Renal cortical epithelial cell (primary cell): ENCODE results near the gene WWOX. TPM values are rescaled to one million over a fixed set of nuclear protein-coding genes. Genes with fewer than 3 reads are reported as not detected.

Experiments
- DNase-seq: peaks from one replicate; pipeline ENCODE4 v3.0.0-alpha.2; 2011; ENCODE audit warnings: low read depth
- total RNA-seq: library from RNA; depleted of rRNA; stranded (reverse); fragments of >200 nt; gene quantifications from 2 replicates; pipeline ENCODE4 v1.2.3, GENCODE V29; 2014

The WWOX gene
- total RNA-seq, 1 donor from 2014 or later: 29.5 TPM

DNA sequence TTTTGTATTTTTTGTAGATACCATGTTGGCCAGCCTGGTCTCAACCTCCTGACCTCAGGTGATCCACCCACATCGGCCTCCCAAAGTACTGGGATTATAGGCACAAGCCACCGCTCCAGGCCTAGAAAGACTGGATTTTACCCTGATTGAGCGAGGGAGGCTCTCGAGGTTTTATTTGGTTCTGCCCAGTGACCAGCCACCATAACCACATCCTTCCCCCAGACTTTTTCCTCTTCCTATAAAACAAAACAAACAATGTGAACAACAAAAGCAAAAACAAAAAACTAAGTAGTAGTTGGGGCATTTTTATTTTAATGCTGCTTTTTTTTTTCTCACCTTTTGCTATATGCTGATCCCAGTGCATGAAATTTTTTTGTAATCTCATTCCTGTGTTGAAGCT is 991.5 kb downstream of the WWOX start:
- no peak for DNase-seq

DNA sequence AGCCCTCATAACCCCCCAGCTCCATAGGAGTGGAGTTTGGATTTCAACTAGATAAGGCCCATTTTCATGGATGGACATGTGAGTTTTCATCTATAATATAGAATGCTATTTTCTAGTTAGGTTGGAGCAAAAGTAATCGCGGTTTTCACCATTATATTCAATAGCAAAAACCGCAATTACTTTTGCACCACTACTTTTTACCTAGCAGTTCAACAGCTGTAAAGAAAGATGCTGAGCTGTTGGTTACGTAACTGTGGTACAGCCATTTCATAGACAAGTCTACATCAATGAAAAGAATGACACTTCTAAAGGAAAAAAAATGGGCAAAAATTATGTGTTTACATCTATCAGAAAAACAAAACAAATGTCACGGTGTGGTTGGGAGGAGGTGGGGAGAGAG is 993.4 kb downstream of the WWOX start:
- no peak for DNase-seq

DNA sequence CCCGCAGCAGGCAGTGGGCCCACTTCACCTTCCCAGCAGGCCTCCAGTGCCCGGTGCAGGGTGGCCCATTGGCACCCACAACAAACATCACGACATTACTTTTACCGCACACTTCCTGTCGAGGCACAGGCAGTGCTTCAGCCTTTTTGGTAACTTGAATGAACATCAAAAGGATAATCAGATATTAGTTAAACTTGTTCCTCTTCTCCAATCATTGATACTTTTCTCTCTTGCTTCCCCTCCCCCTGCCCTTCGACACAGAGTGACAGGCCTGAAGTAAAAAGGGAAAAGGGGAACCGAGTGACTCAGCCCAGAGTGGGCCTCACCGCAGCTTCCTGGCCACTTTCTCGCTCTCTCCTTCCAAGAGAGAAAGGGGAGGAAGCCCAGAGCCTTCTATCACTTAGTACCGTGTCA is 994.1 kb downstream of the WWOX start:
- DNase-seq: no peak

DNA sequence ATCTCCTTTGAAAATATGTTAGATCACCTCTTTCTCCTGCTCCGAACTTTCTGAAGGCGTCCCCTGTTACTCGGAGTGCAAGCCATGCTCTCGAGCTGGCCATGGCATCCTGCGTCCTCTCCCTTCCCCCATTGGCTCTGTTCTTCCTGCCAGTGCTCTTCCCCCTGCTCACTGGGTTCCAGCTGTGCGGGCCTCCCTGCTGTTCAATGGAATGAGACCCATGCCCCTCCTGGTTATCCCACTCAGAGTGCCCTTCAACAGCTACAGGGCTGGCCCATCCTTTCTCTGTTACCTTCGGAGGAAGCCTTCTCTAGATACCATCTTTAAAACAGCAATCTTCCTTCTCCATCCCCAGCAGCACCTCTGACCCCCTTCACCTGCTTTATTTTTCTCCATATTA is 996.8 kb downstream of the WWOX start:
- DNase-seq: no peak

DNA sequence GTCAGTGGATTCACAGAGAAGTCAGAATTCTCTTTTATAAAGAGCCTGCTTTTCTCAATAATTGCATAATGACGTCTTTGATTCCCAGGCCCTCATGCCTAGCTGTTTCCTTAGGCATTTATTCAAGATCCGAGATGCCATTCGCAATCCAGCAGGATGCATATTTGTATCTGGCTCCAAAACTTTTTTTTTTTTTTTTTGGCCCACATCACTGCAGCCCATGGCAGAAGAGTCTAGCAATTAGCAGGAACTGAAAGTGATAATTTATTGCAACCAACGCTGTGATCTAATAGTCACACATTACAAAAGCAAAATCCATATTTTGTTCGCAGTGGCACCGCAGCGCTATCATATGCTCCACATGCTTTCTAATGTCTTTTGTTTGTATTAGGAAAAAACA is 997.7 kb downstream of the WWOX start:
- DNase-seq: no peak

DNA sequence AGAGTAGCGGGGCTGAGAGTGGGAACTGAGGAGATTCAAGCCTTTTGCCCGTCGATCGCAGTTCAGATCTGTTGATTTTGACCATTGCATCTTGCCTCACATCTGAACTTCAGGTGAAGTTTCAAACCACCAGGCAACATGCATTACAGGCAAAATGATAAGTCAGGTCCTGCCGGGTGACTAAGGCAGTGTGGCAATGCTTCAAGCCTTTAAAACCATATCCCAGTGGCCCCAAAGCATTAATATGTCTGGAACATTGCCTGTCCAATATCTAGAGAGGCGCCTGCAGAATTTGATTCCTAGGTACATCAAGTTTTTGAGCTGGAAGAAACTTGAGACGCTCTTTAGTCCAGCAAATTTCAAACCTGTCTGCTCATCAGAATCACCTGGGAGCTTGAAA is 998.3 kb downstream of the WWOX start:
- no peak for DNase-seq

DNA sequence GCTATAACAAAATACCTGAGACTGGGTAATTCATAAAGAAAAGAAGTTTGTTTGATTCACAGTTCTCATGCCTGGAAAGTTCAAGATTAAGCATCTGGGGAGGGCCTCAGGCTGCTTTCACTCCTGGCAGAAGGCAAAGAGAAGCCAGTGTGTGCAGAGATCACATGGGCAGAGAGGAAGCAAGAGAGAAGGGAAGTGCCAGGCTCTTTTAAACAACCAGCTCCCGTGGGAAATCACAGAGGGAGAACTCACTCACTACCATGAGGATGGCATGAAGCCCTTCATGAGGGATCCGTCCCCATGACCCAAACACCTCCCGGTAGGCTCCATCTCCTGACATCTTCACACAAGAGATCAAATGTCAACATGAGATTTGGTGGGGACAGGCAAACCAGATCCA is 999.5 kb downstream of the WWOX start:
- no peak for DNase-seq

DNA sequence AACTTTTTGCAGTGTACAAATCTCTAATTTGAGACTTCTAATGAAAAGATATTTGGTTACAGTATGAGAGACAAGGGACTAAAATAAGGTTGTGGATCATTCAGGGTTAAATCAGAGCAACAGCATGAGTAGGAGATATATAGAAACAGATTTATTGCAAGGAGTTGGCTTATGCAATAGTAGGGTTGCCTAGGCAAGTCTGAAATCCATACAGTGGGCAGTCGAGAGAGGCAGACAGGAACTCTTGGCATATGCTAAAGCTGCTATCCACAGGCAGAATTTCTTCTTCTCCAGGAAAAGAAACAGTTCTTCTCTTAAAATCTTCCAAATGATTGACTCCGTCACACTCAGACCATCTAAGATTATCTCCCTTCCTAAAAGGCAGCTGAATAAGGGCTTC is 1000.3 kb downstream of the WWOX start:
- DNase-seq: no peak

DNA sequence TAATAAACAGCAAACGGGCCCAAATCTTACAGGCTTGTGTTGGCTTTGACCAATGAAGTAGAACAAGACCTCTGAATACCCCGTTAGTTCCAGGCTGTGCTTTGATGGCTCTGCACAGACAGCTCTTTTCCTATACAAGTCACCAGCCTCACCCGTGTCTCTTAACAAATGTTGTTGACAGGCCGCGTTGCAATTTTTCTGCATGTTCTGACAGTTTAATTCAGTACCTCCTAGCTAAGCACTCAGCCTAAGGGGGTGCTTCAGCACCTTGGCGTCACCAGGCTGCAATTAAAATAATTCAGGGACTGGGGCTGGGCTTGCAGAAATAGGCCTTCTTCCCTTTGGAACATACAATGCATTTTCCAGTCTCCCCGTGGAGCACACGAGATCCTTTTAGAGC is 1001.0 kb downstream of the WWOX start:
- no peak for DNase-seq

DNA sequence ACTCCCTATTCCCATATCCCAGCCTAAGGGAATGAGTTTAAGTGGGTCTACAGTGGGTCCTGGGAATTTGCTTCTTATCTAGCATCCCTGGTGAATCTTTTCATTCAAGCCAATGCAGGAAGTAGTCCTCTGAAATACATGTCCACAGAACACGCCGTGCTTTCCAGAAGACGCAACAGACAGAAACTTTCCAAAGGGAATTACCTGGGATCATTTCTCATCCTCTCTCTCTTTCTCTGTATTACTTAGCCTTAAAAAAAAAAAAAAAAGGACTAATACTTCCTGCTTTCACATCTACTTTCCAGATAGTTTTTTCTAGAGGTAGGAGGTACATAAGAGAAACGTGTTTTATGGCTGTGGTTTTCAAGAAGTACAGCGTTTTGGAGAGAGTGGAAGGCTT is 1002.0 kb downstream of the WWOX start:
- DNase-seq: no peak

DNA sequence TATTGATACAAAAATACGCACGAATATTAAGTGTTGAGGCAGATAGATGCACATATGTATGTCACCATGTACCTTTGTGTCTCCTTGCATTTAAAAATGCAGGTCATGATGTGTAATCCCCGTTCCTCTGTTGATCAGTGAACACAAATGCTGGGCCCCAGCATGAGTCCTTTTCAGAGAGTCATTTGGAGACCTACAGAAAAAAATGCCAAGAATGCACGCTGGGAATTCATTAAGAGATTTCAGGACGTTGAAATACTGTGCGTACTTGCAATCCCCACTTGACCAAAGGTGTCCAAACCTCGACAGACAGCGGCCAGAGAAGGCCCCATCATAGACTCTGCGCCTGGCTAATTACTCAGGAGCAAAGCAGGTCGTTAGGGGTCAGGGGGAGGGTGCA is 1005.1 kb downstream of the WWOX start:
- DNase-seq: no peak

DNA sequence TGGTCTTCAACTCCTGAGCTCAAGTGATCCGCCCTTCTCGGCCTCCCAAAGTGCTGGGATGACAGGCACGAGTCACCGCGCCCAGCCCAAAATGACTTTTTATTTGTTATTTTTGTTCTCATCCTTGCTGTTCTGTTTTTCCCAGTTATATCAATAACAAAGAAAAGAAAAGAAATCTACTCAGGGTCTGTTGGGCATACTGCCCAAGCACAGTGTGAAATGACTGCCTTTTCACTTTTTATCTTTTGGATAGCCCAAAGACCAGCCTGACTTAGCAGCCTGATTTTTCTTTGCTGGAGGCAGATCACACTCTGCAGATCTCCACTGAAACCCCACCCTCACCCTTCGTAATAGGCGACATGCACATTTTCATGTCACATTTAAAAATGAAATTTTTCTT is 1007.8 kb downstream of the WWOX start:
- no peak for DNase-seq

DNA sequence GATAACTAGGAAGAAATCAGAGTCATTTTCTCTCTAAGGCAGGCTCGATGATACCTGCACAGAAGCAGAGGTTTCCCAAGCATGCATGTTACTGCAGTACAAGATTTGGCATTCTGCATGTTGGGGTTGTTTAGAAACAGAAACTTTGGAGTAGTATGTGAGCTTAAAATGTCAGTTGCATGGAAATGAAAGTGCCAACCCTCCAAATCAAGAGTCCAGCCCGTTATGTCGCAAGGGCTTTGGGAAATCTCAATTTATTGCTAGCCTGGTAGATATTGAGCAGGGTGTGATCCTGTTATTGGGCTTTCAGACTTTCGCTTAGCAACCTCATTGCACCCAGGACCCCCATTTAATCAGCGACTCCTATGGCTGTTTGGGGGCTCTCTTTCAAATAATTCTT is 1010.3 kb downstream of the WWOX start:
- no peak for DNase-seq

DNA sequence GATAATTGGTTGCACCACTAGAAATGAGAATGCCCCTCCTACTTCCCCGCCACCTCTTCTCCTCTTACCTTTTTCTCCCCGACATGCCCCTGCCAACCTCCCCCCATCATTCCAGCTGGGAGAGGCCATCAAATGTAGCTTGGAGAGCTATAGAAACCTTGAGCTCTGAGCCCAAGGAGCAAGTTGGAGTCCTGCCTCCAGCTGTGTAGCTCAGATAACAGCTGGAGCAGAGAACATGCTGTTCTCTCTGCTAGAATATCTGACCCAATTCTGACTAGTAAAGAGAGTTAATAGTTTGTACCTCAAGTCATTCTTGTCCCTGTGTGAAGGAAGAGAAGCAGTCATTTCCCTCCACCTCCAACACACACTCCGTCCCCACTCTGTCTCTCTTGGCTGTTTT is 1010.8 kb downstream of the WWOX start:
- DNase-seq: no peak

DNA sequence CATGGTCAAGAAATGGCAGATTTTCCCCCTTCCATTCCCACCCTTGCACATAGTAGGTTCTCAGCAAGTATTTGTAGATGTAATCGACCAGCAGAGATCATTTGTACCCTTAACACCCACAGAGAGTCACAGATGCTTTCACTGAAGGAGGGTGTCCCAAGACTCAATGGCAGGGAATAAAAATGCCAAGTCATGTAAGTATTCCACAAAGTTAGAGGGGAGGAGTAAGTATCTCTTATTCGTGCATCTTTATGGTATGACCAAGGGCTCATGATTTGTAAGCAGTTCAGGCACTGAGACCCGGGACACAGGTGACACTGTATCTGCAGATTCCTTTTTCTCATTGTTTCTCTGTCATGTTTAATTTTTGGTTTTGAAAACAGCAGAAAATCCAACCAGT is 1011.5 kb downstream of the WWOX start:
- DNase-seq: no peak

DNA sequence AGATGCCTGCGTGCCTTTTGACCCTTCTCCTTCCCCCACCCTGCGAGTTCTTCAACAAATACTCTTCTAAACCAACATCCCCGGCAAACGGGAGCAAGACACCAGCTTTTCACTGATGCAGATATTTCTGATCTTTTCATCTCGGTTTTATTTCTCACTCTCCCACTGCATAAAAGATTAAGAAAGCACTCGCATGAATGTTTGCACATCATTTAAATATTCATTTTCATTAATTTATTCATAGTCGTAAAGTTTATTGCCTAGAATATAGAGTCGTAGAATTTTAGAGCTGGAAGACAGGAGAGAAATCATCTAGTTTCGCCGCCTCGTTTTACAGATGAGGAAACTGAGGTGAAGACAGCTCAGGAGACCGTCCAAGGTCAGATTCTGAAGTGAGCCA is 1013.0 kb downstream of the WWOX start:
- DNase-seq: no peak

DNA sequence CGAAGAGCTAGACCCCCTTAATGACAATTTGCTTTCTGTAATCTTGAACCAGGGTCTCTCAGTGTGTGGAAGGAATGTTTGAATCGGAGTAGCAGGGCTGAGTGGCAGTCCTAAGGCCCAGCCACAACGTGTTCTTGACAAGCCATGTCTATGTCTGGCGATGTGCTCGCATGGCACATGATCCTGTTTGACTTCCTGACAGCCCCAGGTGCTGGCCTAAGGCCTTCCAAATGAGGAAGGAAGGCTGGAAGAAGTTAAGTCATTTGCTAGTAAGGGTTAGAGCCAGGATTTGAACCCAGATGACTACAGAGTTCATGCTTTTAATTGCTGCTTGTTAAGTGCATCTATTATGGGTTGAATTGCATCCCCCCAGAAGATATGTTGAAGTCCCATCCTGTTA is 1014.4 kb downstream of the WWOX start:
- no peak for DNase-seq

DNA sequence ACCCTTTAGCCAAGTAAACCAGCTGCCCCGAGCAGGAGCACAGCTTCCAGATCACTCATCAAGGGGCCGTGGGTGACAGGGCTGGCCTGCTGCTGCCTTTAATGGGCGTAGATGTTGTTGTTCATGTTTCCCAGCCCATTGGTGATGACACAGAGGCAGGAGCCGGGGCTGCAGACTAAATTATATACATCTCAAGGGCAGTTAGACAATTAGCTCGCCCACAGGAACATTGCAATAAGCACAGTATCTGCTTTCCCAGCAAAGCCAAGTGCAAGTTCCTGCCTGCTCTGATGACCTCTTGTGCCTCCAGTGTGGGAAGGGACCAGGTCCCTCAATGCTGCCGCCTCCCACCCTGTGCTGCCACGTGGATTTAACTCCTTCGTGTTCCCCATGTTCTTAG is 1015.3 kb downstream of the WWOX start:
- DNase-seq: no peak

DNA sequence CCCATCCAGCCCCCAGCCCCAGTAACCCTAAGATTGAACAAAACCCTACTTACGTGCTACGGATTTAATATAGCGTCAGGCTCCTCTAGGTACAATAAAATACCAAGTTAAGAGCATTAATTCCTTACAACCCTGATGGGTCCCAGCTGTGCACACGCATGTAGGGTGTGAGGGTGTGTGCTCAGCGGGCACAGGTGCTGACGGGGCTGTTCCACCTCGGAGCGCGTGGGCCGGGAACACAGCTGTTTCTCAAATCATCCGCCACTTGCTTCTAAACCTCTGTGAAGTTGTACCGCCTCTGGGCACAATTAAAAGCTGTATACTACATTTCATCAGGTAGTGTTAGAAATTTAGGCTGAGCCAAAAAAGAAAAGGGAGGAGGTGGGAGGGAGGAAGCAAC is 1022.5 kb downstream of the WWOX start:
- no peak for DNase-seq

DNA sequence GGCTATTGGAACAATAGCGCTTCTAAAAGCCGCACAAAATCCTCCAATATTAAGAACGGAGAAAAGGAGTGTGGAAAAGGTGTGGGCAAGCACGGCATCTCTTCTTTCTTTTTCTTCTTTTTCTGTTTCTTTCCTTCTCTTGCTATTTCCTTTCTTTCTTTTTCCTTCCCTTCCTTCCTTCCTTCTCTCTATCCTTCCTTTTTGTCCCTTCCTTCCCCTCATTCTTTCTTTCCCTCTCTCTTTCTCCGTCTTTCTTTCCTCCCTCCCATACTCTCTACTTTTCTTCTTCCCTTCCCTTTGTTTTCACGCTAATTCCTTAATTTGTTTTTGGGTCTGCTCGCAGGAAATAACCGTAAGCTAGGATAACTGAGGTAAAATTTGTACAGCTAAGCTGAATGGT is 1022.9 kb downstream of the WWOX start:
- no peak for DNase-seq

DNA sequence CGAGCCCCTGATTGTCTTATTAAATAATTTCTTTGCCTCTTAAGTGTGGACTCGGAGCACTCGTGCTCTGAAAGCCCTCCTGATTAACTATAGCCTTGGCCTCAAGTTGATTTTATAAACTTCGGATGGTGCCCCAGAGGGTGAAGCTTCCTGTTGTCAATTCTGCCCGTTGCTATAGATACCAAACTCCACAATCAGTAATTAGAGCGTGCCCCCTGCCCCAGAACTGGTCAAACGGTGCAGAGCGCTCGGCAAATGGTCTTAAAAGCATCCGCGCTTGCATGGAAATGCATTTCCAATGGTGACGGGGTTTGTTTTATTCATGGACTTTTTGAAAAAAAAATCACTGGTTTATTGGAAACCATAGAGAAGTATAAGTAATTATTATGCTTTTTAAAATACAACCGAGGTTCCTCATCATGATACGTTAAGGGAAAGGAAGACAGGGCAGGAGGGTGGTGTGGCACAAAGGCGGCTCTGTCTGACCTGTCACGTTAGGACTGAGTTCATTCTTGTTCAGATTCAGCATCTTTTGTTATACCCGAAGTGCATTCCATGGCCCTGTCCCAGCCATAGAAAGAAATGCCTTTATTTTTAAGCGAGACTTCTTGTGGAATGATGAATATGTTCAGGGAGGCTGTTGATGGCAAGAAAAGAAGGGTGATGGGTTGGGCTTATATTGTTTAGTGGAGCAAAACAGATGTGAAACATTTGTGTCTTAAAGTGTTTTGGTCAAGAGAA is 1024.7 kb downstream of the WWOX start:
- no peak for DNase-seq

DNA sequence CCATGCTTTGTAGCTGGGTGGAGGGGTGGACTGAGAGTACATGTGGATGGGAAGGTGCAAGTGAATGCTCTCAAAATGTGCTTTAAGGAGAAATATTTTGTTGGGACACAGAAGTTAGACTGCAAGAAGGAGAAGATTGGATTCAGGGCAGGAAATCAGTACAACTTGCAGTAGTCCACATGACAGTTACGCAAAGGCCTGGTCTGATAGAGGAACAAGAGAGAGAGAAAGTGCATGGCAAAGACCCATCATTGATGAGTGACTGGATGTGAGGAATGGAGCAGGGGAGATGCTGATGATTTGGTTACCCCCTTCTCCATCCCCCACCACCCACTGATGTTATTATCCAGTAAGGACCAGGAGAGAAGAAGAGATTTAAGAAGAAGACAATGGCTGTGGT is 1028.3 kb downstream of the WWOX start:
- DNase-seq: no peak

DNA sequence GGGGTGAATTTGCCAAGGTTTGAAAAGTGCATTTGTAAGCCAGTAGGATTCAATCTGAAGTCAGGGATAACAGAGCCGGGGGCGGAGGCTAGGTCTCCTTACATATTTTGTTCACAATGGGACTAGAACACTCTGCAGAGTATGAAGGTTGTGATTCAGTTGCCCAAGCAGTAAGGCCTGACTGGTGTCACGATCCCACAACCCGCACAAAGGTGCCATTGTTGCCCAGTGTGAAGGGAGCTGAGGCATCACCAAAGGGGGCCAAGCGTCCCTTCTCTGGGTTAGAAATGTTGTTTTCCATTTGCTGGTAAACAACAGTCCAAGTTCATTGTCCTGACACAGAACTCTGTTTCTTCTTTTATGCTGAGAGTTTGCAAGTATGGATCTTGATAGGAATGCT is 1029.3 kb downstream of the WWOX start:
- no peak for DNase-seq

DNA sequence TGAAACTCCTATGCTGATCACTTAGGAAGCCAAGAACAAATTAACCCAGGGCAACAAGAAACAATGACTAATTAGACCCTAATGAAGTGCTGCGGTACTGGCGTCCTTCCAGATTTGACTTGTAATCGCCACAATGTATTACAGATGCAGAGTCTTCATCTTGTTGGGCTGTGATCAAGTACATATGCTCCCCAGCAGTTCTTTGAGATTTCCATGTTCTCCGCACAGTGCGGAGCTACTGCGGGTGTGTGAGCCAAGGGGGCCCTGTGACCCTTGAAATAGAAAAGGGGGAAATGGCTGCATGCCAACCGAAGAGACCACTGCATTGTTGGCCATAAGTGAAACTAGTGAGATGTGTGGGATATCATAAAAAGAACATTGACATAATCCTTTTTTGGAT is 1031.2 kb downstream of the WWOX start:
- DNase-seq: no peak
